Measurements from ENCODE around the gene GPR142. TPM values are rescaled to one million over a fixed set of nuclear protein-coding genes. Genes with fewer than 3 reads are reported as not detected.

GPR142 gene
- total and polyA plus RNA-seq, 3 experiments from 2014 or later = not detected

- Mint-ChIP-seq H3K4me1 (peaks cover 20 to 40% (median 22%) of the 10 kb centered on the region in 3 donors), H3K36me3 (no peaks in the 10 kb centered on the region), H3K27me3 (peaks cover 0 to 4% of the 10 kb centered on the region in 2 donors), H3K4me3 (no peak overlapping the region), H3K27ac (peak overlapping the region in 1 of 8 donors; percentile 52), H3K9me3 (no peaks in the 10 kb centered on the region)
- Histone ChIP-seq H3K4me1 (ENCODE audit: insufficient read depth, low read length) (peaks cover 24% of the 10 kb centered on the region), H3K27ac (ENCODE audit: low read depth, low read length) (no peak overlapping the region), H3K36me3 (ENCODE audit: insufficient read depth, low read length) (no peaks in the 10 kb centered on the region), H3K27me3 (ENCODE audit: insufficient read depth, low read length, poor library complexity, severe bottlenecking) (no peaks in the 10 kb centered on the region), H3K4me3 (ENCODE audit: low read length) (no peak overlapping the region), H3K9me3 (ENCODE audit: low read length) (no peaks in the 10 kb centered on the region)
- CTCF ChIA-PET = no interaction called here
- POLR2A ChIA-PET = interaction anchor here (0.6 kb wide), 1 partner anchor 17 kb away, joined by 3 read pairs; no protein-coding TSS in a partner anchor
- DNase-seq = no peak
Observed at GRCh38 chr17:74330446-74330845, 36.9 kb upstream of the GPR142 start.

- no peaks in the 10 kb centered on the region for H3K9me3 ChIP-seq (ENCODE audit: low read length)
- peaks cover 14 to 29% (median 14%) of the 10 kb centered on the region in 3 donors for H3K4me1 Mint-ChIP-seq
- no peak overlapping the region for H3K27ac Mint-ChIP-seq
- ChIA-PET POLR2A (no interaction called here), CTCF (interaction anchor here (1.0 kb wide), 1 partner anchor 24 kb away, joined by 3 read pairs; no protein-coding TSS in a partner anchor)
- no peak overlapping the region for H3K4me3 Mint-ChIP-seq
- peaks cover 0 to 4% of the 10 kb centered on the region in 2 donors for H3K27me3 Mint-ChIP-seq
- no peaks in the 10 kb centered on the region for H3K36me3 ChIP-seq (ENCODE audit: insufficient read depth, low read length)
- H3K9me3 Mint-ChIP-seq = no peaks in the 10 kb centered on the region
- no peaks in the 10 kb centered on the region for H3K27me3 ChIP-seq (ENCODE audit: insufficient read depth, low read length, poor library complexity, severe bottlenecking)
- H3K27ac ChIP-seq (ENCODE audit: low read depth, low read length) = no peak overlapping the region
- no peak overlapping the region for H3K4me3 ChIP-seq (ENCODE audit: low read length)
- DNase-seq = no peak
- no peaks in the 10 kb centered on the region for H3K36me3 Mint-ChIP-seq
- peaks cover 14% of the 10 kb centered on the region for H3K4me1 ChIP-seq (ENCODE audit: insufficient read depth, low read length)
Observed at GRCh38 chr17:74332017-74332650, 35.2 kb upstream of the GPR142 start.

- Mint-ChIP-seq H3K9me3 (no peaks in the 10 kb centered on the region), H3K36me3 (no peaks in the 10 kb centered on the region), H3K4me3 (no peak overlapping the region), H3K27me3 (peaks cover 0 to 4% of the 10 kb centered on the region in 2 donors), H3K27ac (no peak overlapping the region), H3K4me1 (peaks cover 13 to 26% (median 14%) of the 10 kb centered on the region in 3 donors)
- no peak overlapping the region for H3K27ac ChIP-seq (ENCODE audit: low read depth, low read length)
- H3K9me3 ChIP-seq (ENCODE audit: low read length) = no peaks in the 10 kb centered on the region
- CTCF ChIA-PET = interaction anchor here (0.7 kb wide), 1 partner anchor 9 kb away, joined by 3 read pairs; no protein-coding TSS in a partner anchor
- POLR2A ChIA-PET = no interaction called here
- peaks cover 14% of the 10 kb centered on the region for H3K4me1 ChIP-seq (ENCODE audit: insufficient read depth, low read length)
- no peaks in the 10 kb centered on the region for H3K36me3 ChIP-seq (ENCODE audit: insufficient read depth, low read length)
- DNase-seq = no peak
- H3K27me3 ChIP-seq (ENCODE audit: insufficient read depth, low read length, poor library complexity, severe bottlenecking) = no peaks in the 10 kb centered on the region
- H3K4me3 ChIP-seq (ENCODE audit: low read length) = no peak overlapping the region
Observed at GRCh38 chr17:74332763-74333283, 34.5 kb upstream of the GPR142 start.

GRCh38 chr17:74334393-74335039 is 32.8 kb upstream of the GPR142 start:
- no peaks in the 10 kb centered on the region for H3K27me3 Mint-ChIP-seq
- no peak overlapping the region for H3K27ac ChIP-seq (ENCODE audit: low read depth, low read length)
- no peak overlapping the region for H3K4me3 ChIP-seq (ENCODE audit: low read length)
- H3K4me3 Mint-ChIP-seq = no peak overlapping the region
- ChIA-PET CTCF (interaction anchor here (0.7 to 1.2 kb wide), 2 partner anchors 15 to 39 kb away, joined by 3 read pairs; no protein-coding TSS in a partner anchor), POLR2A (no interaction called here)
- H3K9me3 Mint-ChIP-seq = no peaks in the 10 kb centered on the region
- H3K27me3 ChIP-seq (ENCODE audit: insufficient read depth, low read length, poor library complexity, severe bottlenecking) = no peaks in the 10 kb centered on the region
- peak overlapping the region in 1 of 8 donors; percentile 29 for H3K27ac Mint-ChIP-seq
- H3K4me1 ChIP-seq (ENCODE audit: insufficient read depth, low read length) = peaks cover 6% of the 10 kb centered on the region
- peaks cover 2 to 14% (median 3%) of the 10 kb centered on the region in 3 donors for H3K4me1 Mint-ChIP-seq
- no peak for DNase-seq
- H3K36me3 ChIP-seq (ENCODE audit: insufficient read depth, low read length) = no peaks in the 10 kb centered on the region
- no peaks in the 10 kb centered on the region for H3K9me3 ChIP-seq (ENCODE audit: low read length)
- no peaks in the 10 kb centered on the region for H3K36me3 Mint-ChIP-seq

GRCh38 chr17:74335529-74336062 is 31.7 kb upstream of the GPR142 start:
- Histone ChIP-seq H3K36me3 (ENCODE audit: insufficient read depth, low read length) (no peaks in the 10 kb centered on the region), H3K4me3 (ENCODE audit: low read length) (no peak overlapping the region), H3K9me3 (ENCODE audit: low read length) (no peaks in the 10 kb centered on the region), H3K4me1 (ENCODE audit: insufficient read depth, low read length) (no peaks in the 10 kb centered on the region), H3K27me3 (ENCODE audit: insufficient read depth, low read length, poor library complexity, severe bottlenecking) (no peaks in the 10 kb centered on the region), H3K27ac (ENCODE audit: low read depth, low read length) (no peak overlapping the region)
- CTCF ChIA-PET = interaction anchor here (0.7 to 1.6 kb wide), 3 partner anchors 14 to 124 kb away, joined by 3 to 4 read pairs (median 3); no protein-coding TSS in a partner anchor
- Mint-ChIP-seq H3K4me1 (peaks cover 0 to 8% (median 0%) of the 10 kb centered on the region in 3 donors), H3K4me3 (no peak overlapping the region), H3K36me3 (no peaks in the 10 kb centered on the region), H3K27ac (no peak overlapping the region), H3K9me3 (no peaks in the 10 kb centered on the region), H3K27me3 (peaks cover 0 to 3% of the 10 kb centered on the region in 2 donors)
- no peak for DNase-seq
- POLR2A ChIA-PET = no interaction called here

GRCh38 chr17:74336307-74336706 is 31.0 kb upstream of the GPR142 start:
- no peaks in the 10 kb centered on the region for H3K27me3 ChIP-seq (ENCODE audit: insufficient read depth, low read length, poor library complexity, severe bottlenecking)
- H3K27ac ChIP-seq (ENCODE audit: low read depth, low read length) = no peak overlapping the region
- ChIA-PET POLR2A (no interaction called here), CTCF (interaction anchor here (0.7 to 1.6 kb wide), 2 partner anchors 15 to 125 kb away, joined by 3 to 4 read pairs; no protein-coding TSS in a partner anchor)
- H3K4me1 ChIP-seq (ENCODE audit: insufficient read depth, low read length) = no peaks in the 10 kb centered on the region
- H3K36me3 Mint-ChIP-seq = no peaks in the 10 kb centered on the region
- no peaks in the 10 kb centered on the region for H3K9me3 Mint-ChIP-seq
- peaks cover 0 to 8% (median 0%) of the 10 kb centered on the region in 3 donors for H3K4me1 Mint-ChIP-seq
- no peak overlapping the region for H3K4me3 Mint-ChIP-seq
- H3K27ac Mint-ChIP-seq = no peak overlapping the region
- DNase-seq = no peak
- peaks cover 2 to 3% of the 10 kb centered on the region in 2 donors for H3K27me3 Mint-ChIP-seq
- H3K36me3 ChIP-seq (ENCODE audit: insufficient read depth, low read length) = no peaks in the 10 kb centered on the region
- H3K9me3 ChIP-seq (ENCODE audit: low read length) = no peaks in the 10 kb centered on the region
- no peak overlapping the region for H3K4me3 ChIP-seq (ENCODE audit: low read length)

- Mint-ChIP-seq H3K27me3 (peaks cover 2 to 3% of the 10 kb centered on the region in 2 donors), H3K9me3 (no peaks in the 10 kb centered on the region), H3K27ac (no peak overlapping the region), H3K36me3 (no peaks in the 10 kb centered on the region), H3K4me1 (peaks cover 0 to 8% (median 0%) of the 10 kb centered on the region in 3 donors), H3K4me3 (no peak overlapping the region)
- no peaks in the 10 kb centered on the region for H3K36me3 ChIP-seq (ENCODE audit: insufficient read depth, low read length)
- no peak overlapping the region for H3K4me3 ChIP-seq (ENCODE audit: low read length)
- no peaks in the 10 kb centered on the region for H3K4me1 ChIP-seq (ENCODE audit: insufficient read depth, low read length)
- no peaks in the 10 kb centered on the region for H3K27me3 ChIP-seq (ENCODE audit: insufficient read depth, low read length, poor library complexity, severe bottlenecking)
- no peak for DNase-seq
- no peak overlapping the region for H3K27ac ChIP-seq (ENCODE audit: low read depth, low read length)
- ChIA-PET POLR2A (no interaction called here), CTCF (no interaction called here)
- H3K9me3 ChIP-seq (ENCODE audit: low read length) = no peaks in the 10 kb centered on the region
Observed at GRCh38 chr17:74337834-74338500, 29.3 kb upstream of the GPR142 start.
